ENCODE results near the gene NUCKS1.

The NUCKS1 gene, protein sequence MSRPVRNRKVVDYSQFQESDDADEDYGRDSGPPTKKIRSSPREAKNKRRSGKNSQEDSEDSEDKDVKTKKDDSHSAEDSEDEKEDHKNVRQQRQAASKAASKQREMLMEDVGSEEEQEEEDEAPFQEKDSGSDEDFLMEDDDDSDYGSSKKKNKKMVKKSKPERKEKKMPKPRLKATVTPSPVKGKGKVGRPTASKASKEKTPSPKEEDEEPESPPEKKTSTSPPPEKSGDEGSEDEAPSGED

DNA sequence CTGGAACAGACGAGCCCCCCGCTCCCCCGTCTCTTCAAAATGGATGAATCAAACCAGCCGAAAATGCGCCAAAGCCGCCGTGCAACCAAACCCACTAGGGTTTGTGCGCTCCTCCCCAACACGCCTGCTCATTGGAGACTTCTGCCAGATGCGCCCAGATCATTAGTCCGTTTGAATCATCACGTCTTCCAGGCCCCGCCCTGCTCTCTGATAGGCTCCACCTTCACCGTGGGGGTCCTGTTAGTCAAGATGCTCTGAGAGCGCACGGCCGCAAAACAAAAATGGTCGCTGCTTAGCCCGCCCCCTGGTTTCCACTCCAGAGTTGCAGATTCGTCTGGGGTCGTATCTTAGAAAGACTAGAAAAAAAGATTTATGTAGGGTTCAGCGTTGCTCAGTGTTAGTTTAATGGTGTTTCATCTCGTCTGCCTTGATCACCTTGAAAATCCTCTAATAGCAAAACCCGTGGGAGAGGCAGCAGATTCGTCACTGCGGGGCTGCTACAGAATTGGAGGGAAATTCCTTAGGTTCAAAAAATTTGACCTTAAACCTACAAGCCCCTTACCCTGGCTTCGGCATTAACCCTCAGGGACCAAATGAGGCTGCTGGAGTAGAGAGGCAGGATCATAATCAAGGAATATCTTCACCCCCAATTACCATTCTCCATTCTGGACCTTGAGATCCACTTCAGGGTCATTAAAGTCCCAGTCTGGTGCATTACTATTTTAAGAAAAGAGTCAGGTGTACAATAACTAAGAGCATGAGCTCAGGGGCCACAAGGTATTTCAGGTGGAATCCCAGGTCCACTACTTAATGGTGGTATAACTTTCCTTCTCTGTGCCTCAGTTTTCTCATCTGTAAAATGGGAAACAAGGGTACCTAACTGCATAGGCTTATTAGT is at the start of gene NUCKS1:
NUCKS1 (minus strand) TSS at position 45 of the 898 bp plus-strand sequence. CDS start 209 bp downstream, outside the sequence.
- H3K9me2 ChIP-seq (ENCODE audit: low read depth, low read length) = no peaks in the 10 kb centered on the region
- H3K79me2 ChIP-seq (ENCODE audit: insufficient read depth, low read length) = peaks cover 41% of the 10 kb centered on the region
- H4K20me1 ChIP-seq (ENCODE audit: insufficient read depth, low read length) = peaks cover 4% of the 10 kb centered on the region
- H3K9ac ChIP-seq (ENCODE audit: low read length) = peak within 1 kb of the TSS; percentile 96
- H3K9me3 ChIP-seq (ENCODE audit: low read length) = no peaks in the 10 kb centered on the region
- peaks cover 37% of the 10 kb centered on the region; the same call in 1 of the 2 replicates for H3K36me3 ChIP-seq (ENCODE audit: insufficient read depth, low read length)
- H3F3A ChIP-seq (ENCODE audit: insufficient read depth, low read length) = no peaks in the 10 kb centered on the region
- peaks cover 38% of the 10 kb centered on the region for H3K4me1 ChIP-seq (ENCODE audit: insufficient read depth, low read length, severe bottlenecking)
- H3K4me3 ChIP-seq (ENCODE audit: low read depth, low read length, poor library complexity, severe bottlenecking) = peak within 1 kb of the TSS; percentile 74
- H2AFZ ChIP-seq (ENCODE audit: low read length) = peak within 1 kb of the TSS; percentile 94
- peak within 1 kb of the TSS; percentile 87 for H3K4me2 ChIP-seq (ENCODE audit: low read length)
- TF ChIP-seq, protein P1, sequence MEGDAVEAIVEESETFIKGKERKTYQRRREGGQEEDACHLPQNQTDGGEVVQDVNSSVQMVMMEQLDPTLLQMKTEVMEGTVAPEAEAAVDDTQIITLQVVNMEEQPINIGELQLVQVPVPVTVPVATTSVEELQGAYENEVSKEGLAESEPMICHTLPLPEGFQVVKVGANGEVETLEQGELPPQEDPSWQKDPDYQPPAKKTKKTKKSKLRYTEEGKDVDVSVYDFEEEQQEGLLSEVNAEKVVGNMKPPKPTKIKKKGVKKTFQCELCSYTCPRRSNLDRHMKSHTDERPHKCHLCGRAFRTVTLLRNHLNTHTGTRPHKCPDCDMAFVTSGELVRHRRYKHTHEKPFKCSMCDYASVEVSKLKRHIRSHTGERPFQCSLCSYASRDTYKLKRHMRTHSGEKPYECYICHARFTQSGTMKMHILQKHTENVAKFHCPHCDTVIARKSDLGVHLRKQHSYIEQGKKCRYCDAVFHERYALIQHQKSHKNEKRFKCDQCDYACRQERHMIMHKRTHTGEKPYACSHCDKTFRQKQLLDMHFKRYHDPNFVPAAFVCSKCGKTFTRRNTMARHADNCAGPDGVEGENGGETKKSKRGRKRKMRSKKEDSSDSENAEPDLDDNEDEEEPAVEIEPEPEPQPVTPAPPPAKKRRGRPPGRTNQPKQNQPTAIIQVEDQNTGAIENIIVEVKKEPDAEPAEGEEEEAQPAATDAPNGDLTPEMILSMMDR (IDR thresholded peaks at IDR 0.05; ENCODE audit: low read length) = no peak
- TF ChIP-seq EZH2 (IDR thresholded peaks at IDR 0.05; ENCODE audit: borderline replicate concordance, low read length) = no peak
- H3K27me3 ChIP-seq (ENCODE audit: insufficient read depth, low read length) = no peaks in the 10 kb centered on the region
- peak within 1 kb of the TSS; percentile 70 for H3K27ac ChIP-seq (ENCODE audit: low read depth, low read length, poor library complexity, severe bottlenecking)

DNA sequence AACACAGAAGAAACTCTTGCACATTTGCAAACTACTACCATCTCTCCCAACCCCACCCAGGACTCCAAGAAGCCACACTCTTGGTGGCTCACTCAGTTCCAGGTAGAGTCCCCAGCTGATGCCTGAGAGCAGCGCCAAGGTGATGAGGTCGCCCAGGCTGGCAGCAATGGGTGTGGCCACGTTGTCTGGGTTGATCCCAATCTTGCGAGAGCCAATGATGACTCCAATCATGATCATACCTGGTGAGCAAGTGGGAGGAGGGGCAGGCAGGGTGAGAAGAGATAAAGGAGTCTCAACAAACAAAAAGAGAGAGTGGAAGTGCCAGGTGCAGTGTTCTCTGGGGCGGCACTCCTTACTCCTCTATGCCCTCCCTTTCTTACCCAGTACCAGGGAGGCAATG is 48.6 kb upstream of the NUCKS1 start:
- Histone ChIP-seq H3K4me3 (ENCODE audit: low read depth, low read length, poor library complexity, severe bottlenecking) (no peak overlapping the region), H3K9me3 (ENCODE audit: low read length) (no peaks in the 10 kb centered on the region), H3K27ac (ENCODE audit: low read depth, low read length, poor library complexity, severe bottlenecking) (no peak overlapping the region), H3K79me2 (ENCODE audit: insufficient read depth, low read length) (no peaks in the 10 kb centered on the region), H2AFZ (ENCODE audit: low read length) (no peak overlapping the region), H3K36me3 (ENCODE audit: insufficient read depth, low read length) (no peaks in the 10 kb centered on the region), H3K4me2 (ENCODE audit: low read length) (no peak overlapping the region), H3K27me3 (ENCODE audit: insufficient read depth, low read length) (no peaks in the 10 kb centered on the region), H3F3A (ENCODE audit: insufficient read depth, low read length) (no peaks in the 10 kb centered on the region), H3K9ac (ENCODE audit: low read length) (no peak overlapping the region), H3K9me2 (ENCODE audit: low read depth, low read length) (no peaks in the 10 kb centered on the region), H4K20me1 (ENCODE audit: insufficient read depth, low read length) (no peaks in the 10 kb centered on the region), H3K4me1 (ENCODE audit: insufficient read depth, low read length, severe bottlenecking) (no peaks in the 10 kb centered on the region)
- TF ChIP-seq, protein P1 (IDR thresholded peaks at IDR 0.05; ENCODE audit: low read length) = no peak
- TF ChIP-seq EZH2 (IDR thresholded peaks at IDR 0.05; ENCODE audit: borderline replicate concordance, low read length) = no peak

DNA sequence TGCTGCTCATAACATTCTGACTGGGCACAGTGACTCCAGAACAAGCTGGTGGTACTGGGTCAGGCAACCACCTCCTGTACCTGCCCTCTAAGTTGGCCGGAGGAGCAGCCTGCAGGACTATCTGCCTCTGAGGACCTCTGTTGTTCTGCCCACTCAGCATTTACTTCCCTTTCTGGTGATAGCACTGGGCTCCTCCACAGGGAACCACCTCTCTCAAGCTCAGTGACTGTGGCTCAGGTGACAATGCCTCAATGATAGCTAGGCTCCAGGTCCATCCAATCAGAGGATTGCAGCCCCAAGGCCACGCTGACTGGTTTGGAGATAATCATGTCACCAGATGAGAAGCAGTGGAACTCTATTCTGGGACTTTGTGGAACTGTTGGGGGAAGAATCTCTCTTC is 47.2 kb upstream of the NUCKS1 start:
- no peaks in the 10 kb centered on the region for H3K36me3 ChIP-seq (ENCODE audit: insufficient read depth, low read length)
- H4K20me1 ChIP-seq (ENCODE audit: insufficient read depth, low read length) = no peaks in the 10 kb centered on the region
- H3F3A ChIP-seq (ENCODE audit: insufficient read depth, low read length) = no peaks in the 10 kb centered on the region
- H2AFZ ChIP-seq (ENCODE audit: low read length) = no peak overlapping the region
- H3K4me3 ChIP-seq (ENCODE audit: low read depth, low read length, poor library complexity, severe bottlenecking) = no peak overlapping the region
- H3K79me2 ChIP-seq (ENCODE audit: insufficient read depth, low read length) = no peaks in the 10 kb centered on the region
- H3K27me3 ChIP-seq (ENCODE audit: insufficient read depth, low read length) = no peaks in the 10 kb centered on the region
- TF ChIP-seq, protein P1 (IDR thresholded peaks at IDR 0.05; ENCODE audit: low read length) = no peak
- no peak for TF ChIP-seq EZH2 (IDR thresholded peaks at IDR 0.05; ENCODE audit: borderline replicate concordance, low read length)
- no peaks in the 10 kb centered on the region for H3K9me3 ChIP-seq (ENCODE audit: low read length)
- no peaks in the 10 kb centered on the region for H3K4me1 ChIP-seq (ENCODE audit: insufficient read depth, low read length, severe bottlenecking)
- no peak overlapping the region for H3K4me2 ChIP-seq (ENCODE audit: low read length)
- H3K27ac ChIP-seq (ENCODE audit: low read depth, low read length, poor library complexity, severe bottlenecking) = no peak overlapping the region
- H3K9me2 ChIP-seq (ENCODE audit: low read depth, low read length) = no peaks in the 10 kb centered on the region
- no peak overlapping the region for H3K9ac ChIP-seq (ENCODE audit: low read length)

Data from OCI-LY1 (cell line).